Ishikawa (cell line): ENCODE data around the gene ASTN2.

ENCODE experiments used
- CEBPB ChIP-seq: IDR thresholded peaks from 2 replicates; pipeline ENCODE4 v1.6.1; 2012
- CREB1 ChIP-seq: IDR thresholded peaks from 2 replicates; pipeline ENCODE4 v1.6.1; 2012; ENCODE audit warnings: low read depth
- EGR1 ChIP-seq: IDR thresholded peaks from 2 replicates; pipeline ENCODE4 v1.6.1; 2012
- EP300 ChIP-seq: IDR thresholded peaks from 2 replicates; pipeline ENCODE4 v1.6.1; 2012; ENCODE audit warnings: borderline replicate concordance
- FOXM1 ChIP-seq: IDR thresholded peaks from 2 replicates; pipeline ENCODE4 v1.6.1; 2012; ENCODE audit warnings: low read depth, borderline replicate concordance
- MAX ChIP-seq: IDR thresholded peaks from 2 replicates; pipeline ENCODE4 v1.6.1; 2012
- NFIC ChIP-seq: IDR thresholded peaks from 2 replicates; pipeline ENCODE4 v1.6.1; 2012
- RAD21 ChIP-seq: IDR thresholded peaks from 2 replicates; pipeline ENCODE4 v1.6.1; 2012; ENCODE audit warnings: low read depth
- REST ChIP-seq: IDR thresholded peaks from 2 replicates; pipeline ENCODE4 v1.6.1; 2012; ENCODE audit warnings: low read depth, mild to moderate bottlenecking
- TAF1 ChIP-seq: IDR thresholded peaks from 2 replicates; pipeline ENCODE4 v1.6.1; 2012; ENCODE audit warnings: low read depth, mild to moderate bottlenecking
- TCF12 ChIP-seq: IDR thresholded peaks from 2 replicates; pipeline ENCODE4 v1.6.1; 2012; ENCODE audit warnings: low read depth
- TEAD4 ChIP-seq: IDR thresholded peaks from 2 replicates; pipeline ENCODE4 v1.6.1; 2012
- USF1 ChIP-seq: IDR thresholded peaks from 2 replicates; pipeline ENCODE4 v1.6.1; 2012
- YY1 ChIP-seq: IDR thresholded peaks from 2 replicates; pipeline ENCODE4 v1.6.1; 2012; ENCODE audit warnings: low read depth
- ZBTB7A ChIP-seq: IDR thresholded peaks from 2 replicates; pipeline ENCODE4 v1.6.1; 2012; ENCODE audit warnings: low read depth

ASTN2 gene

GRCh38 chr9:116760636-116761035 is 654.2 kb downstream of the ASTN2 start:
- TF ChIP-seq EP300 = no peak
- no peak for TF ChIP-seq FOXM1
- no peak for TF ChIP-seq CEBPB
- TF ChIP-seq MAX = no peak
- TF ChIP-seq RAD21 = no peak
- TF ChIP-seq YY1 = no peak
- TF ChIP-seq NFIC = no peak
- TF ChIP-seq ZBTB7A = no peak
- TF ChIP-seq TAF1 = no peak
- TF ChIP-seq USF1 = no peak
- no peak for TF ChIP-seq EGR1
- no peak for TF ChIP-seq REST

GRCh38 chr9:116757030-116757429 is 657.8 kb downstream of the ASTN2 start:
- TF ChIP-seq ZBTB7A (no peak), CREB1 (no peak), CEBPB (no peak), RAD21 (no peak), TCF12 (no peak), TAF1 (no peak), YY1 (no peak), USF1 (no peak), FOXM1 (no peak), MAX (no peak)

- no peak for TF ChIP-seq ZBTB7A
- no peak for TF ChIP-seq CREB1
These were observed 661.5 kb downstream of the ASTN2 start for GRCh38 chr9:116753389-116753788.

- no peak for TF ChIP-seq FOXM1
- no peak for TF ChIP-seq YY1
- no peak for TF ChIP-seq EGR1
- no peak for TF ChIP-seq ZBTB7A
- no peak for TF ChIP-seq RAD21
- TF ChIP-seq MAX = no peak
- no peak for TF ChIP-seq REST
- TF ChIP-seq TAF1 = no peak
These were observed 664.3 kb downstream of the ASTN2 start for GRCh38 chr9:116750510-116750909.

GRCh38 chr9:116749772-116750171 is 665.1 kb downstream of the ASTN2 start:
- TF ChIP-seq RAD21 = no peak
- TF ChIP-seq CEBPB = no peak
- no peak for TF ChIP-seq EP300
- TF ChIP-seq TCF12 = no peak
- no peak for TF ChIP-seq MAX
- TF ChIP-seq ZBTB7A = no peak
- TF ChIP-seq CREB1 = no peak
- no peak for TF ChIP-seq YY1
- TF ChIP-seq TEAD4 = no peak
- no peak for TF ChIP-seq TAF1
- TF ChIP-seq NFIC = no peak
- no peak for TF ChIP-seq USF1

- TF ChIP-seq USF1 (no peak), MAX (no peak)
These were observed 665.7 kb downstream of the ASTN2 start for GRCh38 chr9:116749176-116749575.
